Stimulated activated CD4-positive, alpha-beta T cell treated with anti-CD3 and anti-CD28 coated beads, Interleukin-12 subunit alpha, Interleukin-12 subunit beta, amount 100 ng/mL, for 48 hours (primary cell): ENCODE results near the gene PDE11A.
"Not testable (repeated sequence)": the region's sequence is repeated elsewhere in the genome, so short reads cannot be mapped to it uniquely, and the experiment has no call there.

Source experiments
- DNase-seq, 3 donors: peaks; one replicate each; pipeline ENCODE4 v3.0.0-alpha.2; 2020; ENCODE audit warnings: low read depth in 2 of 3, low spot score in 1 of 3

Gene PDE11A

DNA sequence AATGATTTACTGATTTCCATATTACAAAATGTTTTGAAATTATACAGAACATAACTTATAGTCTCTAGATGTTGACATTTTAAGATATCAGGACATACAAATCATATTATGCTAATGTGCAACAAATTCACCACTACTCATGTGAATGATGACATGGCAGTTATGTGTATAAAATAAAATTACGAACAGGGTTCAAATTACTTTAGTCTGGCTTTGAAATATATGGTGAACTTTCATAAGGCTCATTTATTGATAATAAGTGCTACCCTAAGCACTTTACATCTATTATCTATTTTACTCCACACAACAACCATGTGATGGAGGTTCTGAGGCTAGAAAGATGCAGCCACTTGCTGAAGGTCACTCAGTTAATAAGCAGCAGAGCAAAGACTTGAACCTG, 62.8 kb downstream of the PDE11A start:
- no peak for DNase-seq

DNA sequence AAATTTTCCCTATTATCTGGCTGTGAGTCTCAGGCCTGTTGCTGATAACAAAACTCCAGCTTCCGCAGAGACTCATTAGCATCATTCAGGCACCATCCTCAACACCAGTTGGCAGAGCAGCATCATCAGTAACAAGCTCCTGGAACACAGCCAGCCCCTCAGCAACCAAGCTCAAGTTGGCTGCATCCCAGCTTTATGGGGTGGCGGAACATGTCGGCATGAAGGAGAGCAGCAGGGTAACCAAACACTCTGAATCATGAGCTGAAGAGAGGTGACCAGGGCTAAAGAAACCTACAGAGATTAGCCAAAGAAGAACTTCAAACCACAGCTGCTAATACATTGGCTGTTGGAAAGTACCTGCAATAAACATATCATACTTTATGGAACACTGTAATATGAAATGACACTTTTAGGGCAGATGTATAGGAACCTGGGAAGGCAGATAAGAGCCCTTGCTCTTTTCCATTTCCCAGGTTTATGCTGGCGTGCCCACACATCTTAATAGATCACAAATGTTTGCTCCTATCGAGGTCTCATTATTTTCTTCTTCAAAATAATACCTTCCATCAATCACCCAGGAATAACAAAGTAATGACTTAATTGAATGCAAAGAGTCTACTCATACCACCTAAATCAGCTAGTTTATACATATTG, 63.8 kb downstream of the PDE11A start:
- DNase-seq: no peak

DNA sequence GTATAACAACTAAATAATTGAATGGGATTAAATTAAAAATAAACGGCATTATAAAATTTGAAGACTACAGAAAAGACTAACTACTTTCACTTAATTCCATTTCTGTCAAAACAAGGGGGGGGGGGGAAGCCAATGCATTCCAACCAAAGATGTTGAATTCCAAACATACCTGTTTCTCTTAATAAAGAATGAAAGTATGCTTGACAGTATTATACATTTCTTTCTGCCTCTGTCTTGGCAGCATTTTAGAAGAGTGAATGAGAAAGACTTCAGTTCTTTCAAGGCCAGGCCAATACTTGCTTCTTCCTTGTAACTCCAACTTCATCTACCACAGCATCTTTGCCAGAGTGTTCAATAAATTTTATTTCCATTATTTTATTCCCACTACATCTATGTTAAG, 65.9 kb downstream of the PDE11A start:
- no peak for DNase-seq

GRCh38 chr2:178005756-178006155, 66.8 kb downstream of the PDE11A start:
- no peak for DNase-seq

- DNase-seq: no peak
Observed at GRCh38 chr2:178002038-178002437, 70.5 kb downstream of the PDE11A start.

GRCh38 chr2:177998996-177999395, 73.6 kb downstream of the PDE11A start:
- no peak for DNase-seq

- DNase-seq: no peak
Observed at GRCh38 chr2:177998006-177998405, 74.6 kb downstream of the PDE11A start.

GRCh38 chr2:177992992-177993391, 79.6 kb downstream of the PDE11A start:
- DNase-seq: no peak

DNA sequence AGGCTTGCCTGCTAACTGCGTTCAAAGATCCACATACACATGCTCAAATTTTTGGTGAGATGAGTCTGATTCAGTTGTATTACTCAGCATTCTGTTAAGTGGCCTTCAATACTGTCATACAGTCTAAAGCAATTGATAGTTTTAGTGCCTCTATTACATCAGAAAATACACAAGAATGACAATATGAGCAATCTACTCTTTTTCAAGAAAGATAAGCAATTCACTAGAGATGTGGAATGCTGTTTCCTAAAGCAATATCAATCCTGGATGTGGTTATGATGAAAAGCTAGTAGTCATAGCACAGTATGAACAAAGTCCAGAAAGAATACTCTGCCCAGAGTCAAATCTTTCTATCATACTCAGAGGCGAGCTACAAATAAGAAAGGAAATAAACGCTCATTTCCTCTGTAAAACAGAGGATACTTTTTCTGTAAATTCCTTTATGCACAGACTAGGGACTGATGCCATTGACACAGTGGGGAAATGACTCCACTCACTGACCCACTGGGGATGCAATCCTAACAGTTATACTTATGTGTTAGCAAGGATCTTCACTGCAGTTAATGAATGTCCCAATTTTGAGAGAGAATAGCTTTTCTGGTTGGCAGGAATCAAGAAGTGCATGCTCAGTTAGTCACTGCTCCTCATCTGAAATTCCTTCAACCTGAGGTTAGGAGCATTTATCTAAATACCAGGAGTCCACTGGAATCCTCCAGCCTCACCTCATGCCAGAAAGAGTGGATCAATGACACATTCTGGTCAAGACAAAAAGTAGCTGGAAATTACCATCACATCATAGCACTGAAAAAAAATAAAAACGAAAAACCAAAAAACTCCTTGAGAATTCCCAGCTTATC, 83.3 kb downstream of the PDE11A start:
- no peak for DNase-seq

DNA sequence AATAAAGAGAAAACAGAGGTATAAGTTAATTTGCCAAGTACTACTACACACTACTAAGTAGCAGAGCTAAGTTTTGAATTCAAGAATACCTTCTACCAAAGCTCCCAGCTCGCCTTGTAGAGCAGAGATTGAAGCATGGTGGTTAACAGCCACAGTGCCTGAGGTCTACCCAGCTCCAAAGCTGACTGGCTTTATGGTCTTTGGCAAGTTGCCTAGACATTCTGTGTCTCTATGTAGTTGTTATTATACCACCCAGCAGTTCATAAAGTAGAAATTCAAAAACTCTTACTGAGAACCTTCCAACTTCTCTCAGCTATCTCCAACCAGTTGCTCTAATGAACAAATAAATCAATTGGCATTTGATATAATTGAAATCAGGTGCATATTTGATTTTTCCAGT, 87.8 kb downstream of the PDE11A start:
- no peak for DNase-seq

DNA sequence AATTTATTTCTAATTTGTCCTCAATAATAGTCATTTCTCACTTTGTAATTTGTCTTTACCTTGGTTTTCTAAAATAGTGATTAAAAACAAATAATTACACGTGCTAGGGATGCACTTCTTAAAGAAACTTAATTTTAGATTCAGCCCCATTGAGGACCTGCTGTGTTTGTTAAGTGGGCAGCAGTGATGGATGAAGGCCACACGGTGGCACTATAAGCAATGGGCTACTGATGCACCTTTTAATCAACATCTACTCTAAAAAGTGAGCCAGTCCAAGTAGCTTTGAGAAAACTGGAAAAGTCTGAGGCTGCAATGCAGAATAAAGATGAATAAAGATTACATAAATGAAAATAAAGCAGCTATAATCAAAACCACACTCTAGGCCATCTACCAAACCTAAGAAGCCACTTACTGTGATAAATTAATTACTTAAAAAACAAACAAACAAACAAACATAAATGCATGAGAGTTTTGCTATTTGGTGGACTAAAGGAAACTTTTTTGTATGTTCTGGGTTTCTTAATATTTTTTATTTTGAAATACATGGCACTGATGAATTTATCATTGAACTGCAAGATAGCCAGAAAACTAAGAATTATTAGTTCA, 89.3 kb downstream of the PDE11A start:
- no peak for DNase-seq

GRCh38 chr2:177972782-177973181, 99.8 kb downstream of the PDE11A start:
- no peak for DNase-seq

GRCh38 chr2:177972123-177972522, 100.5 kb downstream of the PDE11A start:
- DNase-seq: no peak

GRCh38 chr2:177970670-177971454, 101.7 kb downstream of the PDE11A start:
- DNase-seq: no peak

- DNase-seq: no peak
Observed at GRCh38 chr2:177964892-177965291, 107.7 kb downstream of the PDE11A start.

- DNase-seq: no peak
Observed at GRCh38 chr2:177952151-177952550, 120.4 kb downstream of the PDE11A start.

GRCh38 chr2:177947598-177947997, 125.0 kb downstream of the PDE11A start:
- not testable (repeated sequence) for DNase-seq

GRCh38 chr2:177944530-177944929, 128.0 kb downstream of the PDE11A start:
- not testable (repeated sequence) for DNase-seq

- DNase-seq: no peak
Observed at GRCh38 chr2:177942731-177943130, 129.8 kb downstream of the PDE11A start.

GRCh38 chr2:177939211-177939610, 133.4 kb downstream of the PDE11A start:
- no peak for DNase-seq

GRCh38 chr2:177930916-177931315, 141.7 kb downstream of the PDE11A start:
- DNase-seq: no peak
